GM23248 (cell line): Measurements from ENCODE around the gene ACTN4. TPM values are rescaled to one million over a fixed set of nuclear protein-coding genes. Genes with fewer than 3 reads are reported as not detected.

ENCODE experiments used
- DNase-seq: peaks from one replicate; pipeline ENCODE4 v3.0.0-alpha.2; 2015
- H2AFZ ChIP-seq: fragments of 200-600 bp; sonication (generic); 2 replicates; pipeline ENCODE4 v1.6.1; 2016; ENCODE audit warnings: antibody characterized with exemption
- H3F3A ChIP-seq: fragments of 200-600 bp; sonication (generic); 2 replicates; pipeline ENCODE4 v1.6.1; 2016; ENCODE audit warnings: mild to moderate bottlenecking, antibody characterized with exemption, mixed run types; ENCODE audit not compliant: insufficient read depth
- H3K27ac ChIP-seq: fragments of 200-600 bp; sonication (generic); 2 replicates; pipeline ENCODE4 v1.5.1; 2016; ENCODE audit warnings: mild to moderate bottlenecking
- H3K27me3 ChIP-seq: fragments of 200-600 bp; sonication (generic); replicated peaks from 2 replicates; pipeline ENCODE4 v1.6.1; 2016; ENCODE audit warnings: mild to moderate bottlenecking; ENCODE audit not compliant: insufficient read depth
- H3K36me3 ChIP-seq: fragments of 200-600 bp; sonication (generic); 2 replicates; pipeline ENCODE4 v1.6.1; 2016; ENCODE audit warnings: low read depth, mild to moderate bottlenecking
- H3K4me1 ChIP-seq: fragments of 200-600 bp; sonication (generic); 2 replicates; pipeline ENCODE4 v1.6.1; 2016; ENCODE audit warnings: mild to moderate bottlenecking; ENCODE audit not compliant: insufficient read depth
- H3K4me2 ChIP-seq: fragments of 200-600 bp; sonication (generic); one replicate; pipeline ENCODE4 v1.6.1; 2016; ENCODE audit warnings: mild to moderate bottlenecking; ENCODE audit not compliant: unreplicated experiment
- H3K4me3 ChIP-seq: fragments of 200-600 bp; sonication (generic); 2 replicates; pipeline ENCODE4 v1.5.1; 2016; ENCODE audit warnings: mild to moderate bottlenecking
- H3K79me2 ChIP-seq: fragments of 200-600 bp; sonication (generic); 2 replicates; pipeline ENCODE4 v1.6.1; 2016; ENCODE audit warnings: mild to moderate bottlenecking; ENCODE audit not compliant: insufficient read depth
- H3K9ac ChIP-seq: fragments of 200-600 bp; sonication (generic); 2 replicates; pipeline ENCODE4 v1.6.1; 2016; ENCODE audit warnings: mild to moderate bottlenecking
- H3K9me2 ChIP-seq: fragments of 200-600 bp; sonication (generic); 2 replicates; pipeline ENCODE4 v1.6.1; 2016; ENCODE audit warnings: mixed run types, mild to moderate bottlenecking, moderate library complexity; ENCODE audit not compliant: insufficient read depth
- H3K9me3 ChIP-seq: fragments of 200-600 bp; sonication (generic); one replicate; pipeline ENCODE4 v1.6.1; 2017; ENCODE audit warnings: low read depth
- H4K20me1 ChIP-seq: fragments of 200-600 bp; sonication (generic); 2 replicates; pipeline ENCODE4 v1.6.0; 2016; ENCODE audit not compliant: insufficient read depth
- EZH2 ChIP-seq: fragments of 200-600 bp; sonication (generic); IDR thresholded peaks from 2 replicates; pipeline ENCODE4 v1.6.1; 2018; ENCODE audit warnings: antibody characterized with exemption, mild to moderate bottlenecking; ENCODE audit not compliant: insufficient read depth, poor library complexity, severe bottlenecking
- EZH2phosphoT487 ChIP-seq: fragments of 200-600 bp; sonication (generic); IDR thresholded peaks from 2 replicates; pipeline ENCODE4 v1.6.1; 2018; ENCODE audit warnings: antibody characterized with exemption, moderate library complexity, mild to moderate bottlenecking, low read depth; ENCODE audit not compliant: insufficient read depth
- WGBS, 2 experiments: methylation state at CpG; one replicate each; pipeline ENCODE4 v1.1.6; 2015 to 2017; ENCODE audit warnings: low lambda C conversion rate in 2 of 2, low coverage in 1 of 2; ENCODE audit errors: missing lambda C conversion rate in 2 of 2; 5-methylcytosine and 5-hydroxymethylcytosine counted together
- in situ Hi-C: fragments of 300-500 bp; cut with MboI; formaldehyde crosslinking; loops from 2 replicates; pipeline ENCODE4 v1.15.0; 2020
- polyA plus RNA-seq: library from polyadenylated mRNA; unstranded; fragments of >200 nt; fragmentation: Nextera tagmentation; extraction: Ambion mirVana; gene quantifications from 2 replicates; pipeline ENCODE4 v1.2.1, GENCODE V29; 2016
- total RNA-seq: library from RNA; depleted of rRNA; stranded (reverse); fragments of >200 nt; shearing (Covaris generic); gene quantifications from 2 replicates; pipeline ENCODE4 v1.2.3, GENCODE V29; 2014

ACTN4 gene
- total and polyA plus RNA-seq, 2 experiments from 2014 or later, result 84.6 to 477 TPM

DNA sequence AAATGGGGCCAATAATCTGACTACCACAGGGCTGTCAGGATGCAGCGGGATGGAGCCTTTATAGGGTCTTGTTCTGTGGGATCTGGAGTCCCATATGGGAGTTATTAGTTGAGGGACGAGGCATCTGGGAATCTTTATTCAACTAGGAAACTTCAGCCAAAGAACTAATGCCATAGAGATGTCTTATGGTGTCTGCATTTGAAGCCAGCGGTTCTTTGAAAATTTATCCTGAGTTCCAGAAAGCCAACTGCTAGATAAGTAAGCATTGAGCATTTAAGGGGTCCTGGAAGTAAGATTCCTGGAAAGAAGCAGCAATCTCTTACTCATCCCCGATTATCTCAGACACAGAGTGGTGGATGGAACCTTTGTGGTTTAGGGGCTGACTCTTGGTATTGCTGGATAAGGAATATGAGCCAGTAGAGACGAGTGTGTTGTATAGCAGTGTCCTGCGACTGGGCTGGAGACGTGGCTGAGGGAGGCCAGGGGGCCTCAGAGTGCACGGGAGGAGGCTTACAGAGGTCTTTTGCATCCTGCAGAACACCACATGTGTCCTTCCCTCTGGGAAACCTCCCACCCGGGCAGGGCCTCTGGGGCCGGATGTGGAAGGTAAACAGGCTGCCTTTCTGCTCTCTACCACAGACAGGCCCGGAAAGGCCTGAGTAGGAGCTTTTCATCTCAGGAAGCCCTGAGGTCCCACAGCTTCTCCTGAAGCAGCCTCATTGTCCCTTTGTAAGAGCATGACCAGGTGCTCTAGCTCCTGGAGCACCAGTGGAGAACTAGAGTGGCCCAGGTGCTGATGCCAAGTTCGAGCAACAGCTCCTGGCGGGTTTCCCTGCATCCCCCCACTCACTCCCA is 28.8 kb downstream of the ACTN4 start:
- Histone ChIP-seq H3K27me3 (no peaks in the 10 kb centered on the region), H3K4me2 (no peak overlapping the region), H3K79me2 (peaks cover 96% of the 10 kb centered on the region), H4K20me1 (peaks cover 7% of the 10 kb centered on the region; the same call in 1 of the 2 replicates), H3K36me3 (peaks cover 4% of the 10 kb centered on the region; the same call in 1 of the 2 replicates), H3K27ac (peak overlapping the region; percentile 56), H3K9ac (peak overlapping the region; percentile 36), H3K4me3 (no peak overlapping the region; the same call in 1 of the 2 replicates), H3F3A (peaks cover 60% of the 10 kb centered on the region), H2AFZ (no peak overlapping the region), H3K9me3 (no peaks in the 10 kb centered on the region), H3K9me2 (no peaks in the 10 kb centered on the region), H3K4me1 (peaks cover 52% of the 10 kb centered on the region)
- in situ Hi-C loops, result no loop called here
- 16 to 18% methylated on average over 13 of the region's 13 CpGs for WGBS, 2 experiments
- no peak for TF ChIP-seq EZH2
- no peak for TF ChIP-seq EZH2phosphoT487
- DNase-seq, result peak; percentile 59

DNA sequence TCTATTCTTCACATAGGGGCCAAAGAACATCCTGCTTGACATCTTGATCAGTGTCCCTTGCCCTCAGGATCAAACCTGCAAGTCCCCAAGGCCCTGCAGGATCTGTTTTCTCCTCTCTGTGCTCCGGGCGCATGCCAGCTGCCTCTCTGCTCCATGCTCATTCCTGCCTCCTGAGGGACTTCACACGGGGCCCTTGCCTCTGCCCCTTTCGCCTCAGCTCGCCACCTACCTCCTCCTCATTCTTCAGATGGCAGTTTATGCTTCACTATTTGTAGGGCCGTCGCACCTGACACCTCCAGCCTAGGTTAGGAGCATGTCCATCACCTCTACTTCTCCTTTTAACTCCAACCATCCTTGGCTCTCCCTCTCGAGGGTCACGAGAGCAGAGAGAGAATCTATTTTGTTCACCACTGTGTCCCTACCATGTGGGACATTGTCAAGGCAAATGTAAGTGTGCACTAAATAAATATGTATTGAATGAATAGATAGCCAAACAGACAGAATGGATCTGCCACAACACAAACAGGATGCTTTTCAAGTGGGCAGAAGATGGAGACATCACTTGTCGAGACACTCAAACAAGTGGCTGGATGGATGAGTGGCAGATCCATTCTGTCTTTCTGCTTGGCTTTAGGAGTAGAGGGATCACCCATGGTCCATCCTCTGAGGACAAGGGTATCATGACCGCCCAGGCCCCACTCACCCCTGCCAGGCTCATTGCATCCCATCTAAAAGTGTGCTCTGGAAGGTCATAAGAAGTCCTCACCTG is 29.6 kb downstream of the ACTN4 start:
- H3K4me3 ChIP-seq, result no peak overlapping the region
- in situ Hi-C loops, result no loop called here
- peaks cover 7% of the 10 kb centered on the region; the same call in 1 of the 2 replicates for H4K20me1 ChIP-seq
- peaks cover 53% of the 10 kb centered on the region for H3K4me1 ChIP-seq
- no peak overlapping the region for H3K4me2 ChIP-seq
- no peaks in the 10 kb centered on the region for H3K9me2 ChIP-seq
- H3K9me3 ChIP-seq, result no peaks in the 10 kb centered on the region
- no peak for DNase-seq
- no peaks in the 10 kb centered on the region for H3K27me3 ChIP-seq
- H2AFZ ChIP-seq, result no peak overlapping the region
- peaks cover 96% of the 10 kb centered on the region for H3K79me2 ChIP-seq
- H3K9ac ChIP-seq, result peak overlapping the region; percentile 36
- TF ChIP-seq EZH2 (no peak), EZH2phosphoT487 (no peak)
- H3F3A ChIP-seq, result peaks cover 54% of the 10 kb centered on the region
- peak overlapping the region; percentile 56 for H3K27ac ChIP-seq
- H3K36me3 ChIP-seq, result peaks cover 4% of the 10 kb centered on the region; the same call in 1 of the 2 replicates
- 83 to 85% methylated on average over 11 of the region's 11 CpGs for WGBS, 2 experiments

DNA sequence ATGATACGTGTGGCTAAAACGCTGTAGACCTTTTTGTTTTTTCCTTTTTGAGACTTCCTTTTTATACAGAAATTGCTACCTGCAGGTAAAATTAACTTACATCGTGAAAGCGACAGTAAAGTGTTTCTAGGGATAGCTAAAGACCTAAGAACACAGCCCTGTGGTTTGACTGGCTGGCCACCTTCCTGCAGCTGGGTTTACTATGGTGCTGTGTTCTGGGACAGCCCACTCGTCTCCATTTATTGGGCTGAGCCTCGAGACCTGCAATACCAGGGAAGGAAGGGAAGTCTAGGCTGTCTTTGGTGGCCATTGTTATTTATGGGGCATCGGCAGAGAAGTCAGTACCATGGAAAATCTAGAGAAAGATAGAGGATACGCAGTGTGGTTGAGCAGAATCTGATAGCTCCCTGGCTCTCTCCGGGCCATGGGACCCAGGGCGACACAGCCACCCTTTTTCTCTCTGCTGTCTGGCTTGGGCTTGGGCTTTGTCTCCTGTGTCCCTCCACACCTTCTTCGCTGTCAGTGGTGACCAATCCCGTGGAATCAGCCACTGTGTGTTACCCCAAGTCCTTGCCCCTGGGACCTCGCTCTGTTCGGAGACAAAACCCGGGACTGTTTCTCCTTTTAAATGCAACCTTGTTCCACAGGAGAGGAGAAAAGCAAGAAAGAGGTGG is 30.9 kb downstream of the ACTN4 start:
- DNase-seq, result no peak
- Histone ChIP-seq H3K27me3 (no peaks in the 10 kb centered on the region), H2AFZ (no peak overlapping the region), H3K9me3 (no peaks in the 10 kb centered on the region), H3K4me1 (peaks cover 65% of the 10 kb centered on the region), H3K79me2 (peaks cover 97% of the 10 kb centered on the region), H3K4me2 (no peak overlapping the region), H3K27ac (no peak overlapping the region), H3F3A (peaks cover 59% of the 10 kb centered on the region), H3K36me3 (peaks cover 7% of the 10 kb centered on the region; the same call in 1 of the 2 replicates), H3K9ac (no peak overlapping the region), H3K4me3 (no peak overlapping the region), H3K9me2 (no peaks in the 10 kb centered on the region), H4K20me1 (peaks cover 5% of the 10 kb centered on the region; the same call in 1 of the 2 replicates)
- in situ Hi-C loops, result no loop called here
- TF ChIP-seq EZH2phosphoT487, result no peak
- TF ChIP-seq EZH2, result no peak
- WGBS, 2 experiments, result 95 to 96% methylated on average over 15 of the region's 15 CpGs
